Measurements from ENCODE around the gene VPS26C. TPM values are rescaled to one million over a fixed set of nuclear protein-coding genes. Genes with fewer than 3 reads are reported as not detected.

Gene VPS26C
- total and polyA plus RNA-seq, 2 of the 8 experiments (the other 6 are each of a cell fraction or from before 2014, with no cell fraction given) = 43.5 to 71.6 TPM

DNA sequence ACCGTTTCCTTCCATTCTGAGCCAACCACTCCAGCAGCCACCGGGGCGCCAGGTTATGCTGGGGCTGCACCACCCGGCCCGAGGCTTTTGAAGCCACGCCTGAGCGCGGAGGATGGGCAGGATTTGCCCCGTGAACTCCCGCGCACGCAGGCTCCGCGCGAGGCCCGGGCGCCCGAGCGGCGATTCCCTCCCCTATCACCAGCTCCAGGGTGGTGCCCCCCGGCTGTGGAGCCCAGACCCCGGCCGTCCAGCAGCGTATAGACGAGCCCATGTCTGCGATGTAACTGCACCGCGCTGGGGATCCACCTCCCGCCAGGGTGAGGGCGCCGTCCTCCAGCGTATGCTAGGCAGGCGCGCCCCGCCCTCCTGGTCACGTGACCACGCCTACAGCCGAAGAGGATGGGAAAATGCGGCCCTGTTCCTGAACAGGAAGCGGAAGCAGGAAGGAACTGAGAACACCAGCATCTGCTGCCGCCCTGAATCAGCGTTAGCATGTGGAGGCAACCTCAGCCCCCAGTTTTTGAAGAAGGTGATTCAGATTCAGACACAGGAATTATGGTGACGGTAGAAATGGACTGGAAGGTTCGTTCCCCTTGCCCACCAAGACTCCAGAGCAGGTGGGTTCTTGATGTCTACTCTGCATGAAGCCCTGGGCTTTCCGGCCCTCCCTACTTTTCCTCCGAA, 46.0 kb downstream of the VPS26C start:
- peak overlapping the region; percentile 86; the same call in 1 of the 2 replicates for H4K8ac ChIP-seq (ENCODE audit: extremely low read depth, insufficient read depth, low read length)
- no peak overlapping the region for H2AFZ ChIP-seq (ENCODE audit: low read length)
- FAIRE-seq = no peak
- H2BK5ac ChIP-seq (ENCODE audit: low read depth, low read length) = no peak overlapping the region
- H3K4me1 ChIP-seq (replicated peaks in 1 of 4; ENCODE audit: control insufficient read depth in 3 of 4, insufficient read depth in 4 of 4, low read length in 3 of 4) = no peaks in the 10 kb centered on the region
- no peak overlapping the region for H2BK12ac ChIP-seq (ENCODE audit: low read depth, low read length)
- no peaks in the 10 kb centered on the region; a peak in 1 of 4 replicates for H3K9me3 ChIP-seq (ENCODE audit: insufficient read depth in 2 of 2, low read depth in 1 of 2, low read length in 1 of 2)
- no peaks in the 10 kb centered on the region for H3K79me2 ChIP-seq (ENCODE audit: control insufficient read depth in 1 of 2, insufficient read depth in 2 of 2, low read length in 2 of 2)
- H3K56ac ChIP-seq (replicated peaks; ENCODE audit: insufficient read length, low read depth, low read length) = no peak overlapping the region
- H3K14ac ChIP-seq (ENCODE audit: insufficient read length) = no peak overlapping the region
- no peak overlapping the region for H4K91ac ChIP-seq (replicated peaks; ENCODE audit: insufficient read length, low read length)
- H4K20me1 ChIP-seq (replicated peaks in 1 of 2; ENCODE audit: control insufficient read depth in 1 of 2, insufficient read depth in 2 of 2, low read length in 2 of 2) = no peaks in the 10 kb centered on the region
- H4K5ac ChIP-seq (ENCODE audit: insufficient read length, low read depth, low read length) = no peak overlapping the region
- H3K4me3 ChIP-seq (ENCODE audit: extremely low read depth in 1 of 4, insufficient read depth in 2 of 4, low read depth in 3 of 4, low read length in 4 of 4) = peak overlapping the region in 2 of 4 experiments; percentile 41 to 43; a peak in 4 of 8 replicates
- no peak overlapping the region for H2BK15ac ChIP-seq (ENCODE audit: low read length)
- CTCF ChIA-PET (ENCODE audit: partially characterized antibody) = interaction anchor here (0.7 to 0.9 kb wide), 2 partner anchors 9 to 13 kb away, joined by 3 read pairs; no protein-coding TSS in a partner anchor
- H3K9ac ChIP-seq (replicated peaks in 1 of 4; ENCODE audit: extremely low read depth in 1 of 4, low read depth in 3 of 4, low read length in 3 of 4) = no peak overlapping the region
- peak overlapping the region; percentile 17; the same call in 1 of the 2 replicates for H3K18ac ChIP-seq (ENCODE audit: extremely low read depth, low read length)
- H3K4ac ChIP-seq (replicated peaks; ENCODE audit: insufficient read length, low read depth, low read length) = no peak overlapping the region
- H3K79me1 ChIP-seq (ENCODE audit: low read depth, low read length) = no peaks in the 10 kb centered on the region
- H3K23me2 ChIP-seq (ENCODE audit: low read depth, low read length) = no peaks in the 10 kb centered on the region
- H2AK5ac ChIP-seq (ENCODE audit: low read depth, low read length) = no peak overlapping the region
- H3K27me3 ChIP-seq (replicated peaks in 1 of 4; ENCODE audit: control insufficient read depth in 3 of 4, extremely low read depth in 1 of 4, insufficient read depth in 3 of 4, low read length in 3 of 4) = no peaks in the 10 kb centered on the region
- POLR2A ChIA-PET (ENCODE audit: partially characterized antibody) = interaction anchor here (0.5 to 1.0 kb wide), 3 partner anchors 26 to 411 kb away, joined by 3 to 4 read pairs (median 3); no protein-coding TSS in a partner anchor
- H3K36me3 ChIP-seq (ENCODE audit: control insufficient read depth in 2 of 4, insufficient read depth in 4 of 4, low read length in 3 of 4) = peaks cover 13 to 30% (median 22%) of the 10 kb centered on the region in 4 experiments; a peak in 7 of 8 replicates
- no peak overlapping the region for H3K23ac ChIP-seq (ENCODE audit: insufficient read length)
- H3K27ac ChIP-seq (ENCODE audit: low read depth, low read length) = no peak overlapping the region
- H2BK20ac ChIP-seq (ENCODE audit: low read length) = no peak overlapping the region
- H3K4me2 ChIP-seq (ENCODE audit: insufficient read depth in 1 of 2, low read depth in 2 of 2, low read length in 2 of 2) = peak overlapping the region in 1 of 2 experiments; percentile 70; a peak in 2 of 4 replicates
- 87% methylated on average over 45 of the region's 46 CpGs; no CpG with 5 or more reads in 1 of the 2 experiments for WGBS, 2 experiments (ENCODE audit: extremely low coverage in 1 of 2, insufficient coverage in 1 of 2, insufficient read length in 1 of 2, insufficient replicate concordance in 2 of 2, low coverage in 1 of 2, low lambda C conversion rate in 2 of 2, missing lambda C conversion rate in 1 of 2)
- DNase-seq (ENCODE audit: low read depth in 1 of 2, low spot score in 2 of 2) = peak; percentile 64 to 87
- no peak overlapping the region for H2BK120ac ChIP-seq (replicated peaks; ENCODE audit: low read depth, low read length)
- TF ChIP-seq GTF2F1 (IDR thresholded peaks at IDR 0.05; ENCODE audit: borderline replicate concordance, low read depth, low read length) (peak; percentile 67), TAF1 (IDR thresholded peaks at IDR 0.05; ENCODE audit: low read depth, low read length) (no peak), POLR2AphosphoS5 (IDR thresholded peaks at IDR 0.05; ENCODE audit: low read depth, low read length) (peak; percentile 71), SP1 (IDR thresholded peaks at IDR 0.05; ENCODE audit: low read depth, low read length) (0 out of 2 replicates have a peak, but pooled peaks have one; percentile 16), KDM1A (IDR thresholded peaks at IDR 0.05; ENCODE audit: borderline replicate concordance, low read length) (no peak), CHD2 (IDR thresholded peaks at IDR 0.05; ENCODE audit: low read length) (no peak), NRF1 (IDR thresholded peaks at IDR 0.05; ENCODE audit: low read depth, low read length) (no peak), BACH1 (IDR thresholded peaks at IDR 0.05; ENCODE audit: low read length) (no peak)
- TF ChIP-seq, protein P1, sequence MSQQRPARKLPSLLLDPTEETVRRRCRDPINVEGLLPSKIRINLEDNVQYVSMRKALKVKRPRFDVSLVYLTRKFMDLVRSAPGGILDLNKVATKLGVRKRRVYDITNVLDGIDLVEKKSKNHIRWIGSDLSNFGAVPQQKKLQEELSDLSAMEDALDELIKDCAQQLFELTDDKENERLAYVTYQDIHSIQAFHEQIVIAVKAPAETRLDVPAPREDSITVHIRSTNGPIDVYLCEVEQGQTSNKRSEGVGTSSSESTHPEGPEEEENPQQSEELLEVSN (IDR thresholded peaks at IDR 0.05) = peak; percentile 84
- TF ChIP-seq, protein P2, sequence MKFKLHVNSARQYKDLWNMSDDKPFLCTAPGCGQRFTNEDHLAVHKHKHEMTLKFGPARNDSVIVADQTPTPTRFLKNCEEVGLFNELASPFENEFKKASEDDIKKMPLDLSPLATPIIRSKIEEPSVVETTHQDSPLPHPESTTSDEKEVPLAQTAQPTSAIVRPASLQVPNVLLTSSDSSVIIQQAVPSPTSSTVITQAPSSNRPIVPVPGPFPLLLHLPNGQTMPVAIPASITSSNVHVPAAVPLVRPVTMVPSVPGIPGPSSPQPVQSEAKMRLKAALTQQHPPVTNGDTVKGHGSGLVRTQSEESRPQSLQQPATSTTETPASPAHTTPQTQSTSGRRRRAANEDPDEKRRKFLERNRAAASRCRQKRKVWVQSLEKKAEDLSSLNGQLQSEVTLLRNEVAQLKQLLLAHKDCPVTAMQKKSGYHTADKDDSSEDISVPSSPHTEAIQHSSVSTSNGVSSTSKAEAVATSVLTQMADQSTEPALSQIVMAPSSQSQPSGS (IDR thresholded peaks at IDR 0.05; ENCODE audit: low read length) = no peak
